WTC11 (cell line): Measurements from ENCODE around the gene CNTN1. TPM values are rescaled to one million over a fixed set of nuclear protein-coding genes. Genes with fewer than 3 reads are reported as not detected.

Experiments
- ATAC-seq: fragments of 200-7000 bp; cut with Tn5 transposase; 2 replicates; pipeline ENCODE4 v1.10.0; 2021; ENCODE audit warnings: mild to moderate bottlenecking, moderate library complexity
- CTCF ChIA-PET: fragments of 300-600 bp; sonication (Branson Sonifier 250); formaldehyde crosslinking; loops from one replicate; lab custom pipeline; 2021; ENCODE audit warnings: antibody characterized with exemption; lab: Charles Lee
- POLR2A ChIA-PET: fragments of 350-600 bp; sonication (Branson Sonifier 250); formaldehyde crosslinking; loops from one replicate; lab custom pipeline; 2021; ENCODE audit warnings: antibody characterized with exemption; lab: Charles Lee
- DNase-seq: peaks from one replicate; pipeline ENCODE4 v3.0.0; 2021; ENCODE audit warnings: low spot score
- H3K27ac Mint-ChIP-seq: 2 replicates; pipeline ENCODE4 v1.8.0; 2021; ENCODE audit warnings: mixed read lengths
- H3K27me3 Mint-ChIP-seq: 2 replicates; pipeline ENCODE4 v1.8.0; 2021; ENCODE audit warnings: low read depth, mild to moderate bottlenecking, moderate library complexity, mixed read lengths
- H3K36me3 Mint-ChIP-seq: 2 replicates; pipeline ENCODE4 v1.8.0; 2021; ENCODE audit warnings: mixed read lengths
- H3K4me1 Mint-ChIP-seq: 2 replicates; pipeline ENCODE4 v1.8.0; 2022; ENCODE audit warnings: mixed read lengths
- H3K4me3 Mint-ChIP-seq: 2 replicates; pipeline ENCODE4 v1.8.0; 2021; ENCODE audit warnings: mild to moderate bottlenecking, moderate library complexity, mixed read lengths
- H3K9me3 Mint-ChIP-seq: 2 replicates; pipeline ENCODE4 v1.8.0; 2021; ENCODE audit warnings: mixed read lengths
- FOXJ3 ChIP-seq: sonication (generic); formaldehyde crosslinking; IDR thresholded peaks from 2 replicates; pipeline ENCODE4 v1.9.0; 2021; ENCODE audit warnings: missing genetic modification reagents, mild to moderate bottlenecking, borderline replicate concordance
- HMGXB4 ChIP-seq: sonication (generic); formaldehyde crosslinking; IDR thresholded peaks from 2 replicates; pipeline ENCODE4 v1.8.1; 2023; ENCODE audit warnings: mild to moderate bottlenecking, moderate library complexity, missing genetic modification reagents
- JAZF1 ChIP-seq: fragments of 250-450 bp; sonication (Bioruptor Pico); IDR thresholded peaks from 2 replicates; pipeline ENCODE4 v1.9.0; 2021; ENCODE audit warnings: moderate library complexity, mild to moderate bottlenecking, inconsistent platforms
- JUN ChIP-seq: sonication (generic); formaldehyde crosslinking; IDR thresholded peaks from 2 replicates; pipeline ENCODE4 v1.8.0; 2023; ENCODE audit warnings: mild to moderate bottlenecking, missing genetic modification reagents
- MAX ChIP-seq: sonication (generic); formaldehyde crosslinking; IDR thresholded peaks from 2 replicates; pipeline ENCODE4 v1.8.0; 2022; ENCODE audit warnings: mild to moderate bottlenecking, missing genetic modification reagents
- NFYB ChIP-seq: sonication (generic); formaldehyde crosslinking; conservative IDR thresholded peaks from 2 replicates; pipeline ENCODE4 v1.8.0; 2022; ENCODE audit warnings: low read depth, missing genetic modification reagents
- NR1H2 ChIP-seq: sonication (generic); formaldehyde crosslinking; IDR thresholded peaks from 2 replicates; pipeline ENCODE4 v1.9.0; 2021; ENCODE audit warnings: mild to moderate bottlenecking, moderate library complexity, missing genetic modification reagents
- OVOL2 ChIP-seq: fragments of 250-450 bp; sonication (Bioruptor Pico); IDR thresholded peaks from 2 replicates; pipeline ENCODE4 v1.9.0; 2021; ENCODE audit warnings: mild to moderate bottlenecking, borderline replicate concordance
- RORB ChIP-seq: fragments of 250-450 bp; sonication (Bioruptor Pico); IDR thresholded peaks from 2 replicates; pipeline ENCODE4 v1.9.0; 2021; ENCODE audit warnings: mild to moderate bottlenecking
- SMAD3 ChIP-seq: sonication (generic); formaldehyde crosslinking; IDR thresholded peaks from 2 replicates; pipeline ENCODE4 v1.8.0; 2022; ENCODE audit warnings: missing genetic modification reagents, mild to moderate bottlenecking, borderline replicate concordance
- TEAD1 ChIP-seq: sonication (generic); formaldehyde crosslinking; IDR thresholded peaks from 2 replicates; pipeline ENCODE4 v1.8.0; 2022; ENCODE audit warnings: mild to moderate bottlenecking, missing genetic modification reagents
- ZNF121 ChIP-seq: sonication (generic); formaldehyde crosslinking; IDR thresholded peaks from 2 replicates; pipeline ENCODE4 v1.8.0; 2023; ENCODE audit warnings: missing genetic modification reagents
- ZNF317 ChIP-seq: sonication (generic); formaldehyde crosslinking; IDR thresholded peaks from 2 replicates; pipeline ENCODE4 v1.8.1; 2023; ENCODE audit warnings: low read depth, mild to moderate bottlenecking, moderate library complexity, missing genetic modification reagents, borderline replicate concordance
- ZNF396 ChIP-seq: fragments of 250-450 bp; sonication (Bioruptor Pico); IDR thresholded peaks from 2 replicates; pipeline ENCODE4 v1.8.0; 2021; ENCODE audit warnings: mild to moderate bottlenecking, moderate library complexity, borderline replicate concordance
- ZNF423 ChIP-seq: fragments of 250-450 bp; sonication (Bioruptor Pico); IDR thresholded peaks from 2 replicates; pipeline ENCODE4 v2.1.2; 2022; ENCODE audit warnings: mild to moderate bottlenecking, moderate library complexity
- ZNF512 ChIP-seq: sonication (generic); formaldehyde crosslinking; IDR thresholded peaks from 2 replicates; pipeline ENCODE4 v1.8.1; 2022; ENCODE audit warnings: missing genetic modification reagents, borderline replicate concordance
- total RNA-seq: library from RNA; stranded (reverse); gene quantifications from 3 replicates; pipeline ENCODE4 v1.2.3, GENCODE V29; 2021
- TF ChIP-seq, protein P1 (sequence below): sonication (generic); formaldehyde crosslinking; IDR thresholded peaks from 2 replicates; pipeline ENCODE4 v1.8.1; 2023; ENCODE audit warnings: mild to moderate bottlenecking, missing genetic modification reagents
- TF ChIP-seq, protein P2 (sequence below): sonication (generic); formaldehyde crosslinking; IDR thresholded peaks from 2 replicates; pipeline ENCODE4 v1.8.1; 2023; ENCODE audit warnings: mild to moderate bottlenecking, missing genetic modification reagents, moderate library complexity
- TF ChIP-seq, protein P3 (sequence below): sonication (generic); formaldehyde crosslinking; IDR thresholded peaks from 2 replicates; pipeline ENCODE4 v1.8.1; 2023; ENCODE audit warnings: mild to moderate bottlenecking, missing genetic modification reagents, borderline replicate concordance

CNTN1 gene
- total RNA-seq, 1 experiment from 2014 or later = 16.9 TPM

- H3K36me3 Mint-ChIP-seq = no peaks in the 10 kb centered on the region
- no peak for ATAC-seq
- TF ChIP-seq ZNF317 (no peak), MAX (CRISPR knock-in tag) (no peak), JAZF1 (CRISPR knock-in tag) (no peak), RORB (CRISPR knock-in tag) (no peak)
- H3K27me3 Mint-ChIP-seq = no peaks in the 10 kb centered on the region
- DNase-seq = no peak
- peaks cover 6% of the 10 kb centered on the region for H3K9me3 Mint-ChIP-seq
- peaks cover 5% of the 10 kb centered on the region; the same call in 1 of the 2 replicates for H3K4me1 Mint-ChIP-seq
- POLR2A ChIA-PET = no interaction called here
- no peak overlapping the region for H3K4me3 Mint-ChIP-seq
- CTCF ChIA-PET = interaction anchor here (0.6 kb wide), 1 partner anchor 1077 kb away, joined by 3 read pairs; no protein-coding TSS in a partner anchor
- H3K27ac Mint-ChIP-seq = no peak overlapping the region
Measured at GRCh38 chr12:40655451-40655850, 36.8 kb upstream of the CNTN1 start.

GRCh38 chr12:40662366-40662765, 29.9 kb upstream of the CNTN1 start:
- Mint-ChIP-seq H3K9me3 (peaks cover 37% of the 10 kb centered on the region), H3K4me3 (no peak overlapping the region), H3K27me3 (peaks cover 4% of the 10 kb centered on the region; the same call in 1 of the 2 replicates), H3K36me3 (peaks cover 29% of the 10 kb centered on the region), H3K27ac (no peak overlapping the region), H3K4me1 (peaks cover 7% of the 10 kb centered on the region; the same call in 1 of the 2 replicates)
- DNase-seq = no peak
- no peak for ATAC-seq
- no peak for TF ChIP-seq JUN
- TF ChIP-seq TEAD1 = no peak
- TF ChIP-seq SMAD3 = no peak
- TF ChIP-seq, protein P1, sequence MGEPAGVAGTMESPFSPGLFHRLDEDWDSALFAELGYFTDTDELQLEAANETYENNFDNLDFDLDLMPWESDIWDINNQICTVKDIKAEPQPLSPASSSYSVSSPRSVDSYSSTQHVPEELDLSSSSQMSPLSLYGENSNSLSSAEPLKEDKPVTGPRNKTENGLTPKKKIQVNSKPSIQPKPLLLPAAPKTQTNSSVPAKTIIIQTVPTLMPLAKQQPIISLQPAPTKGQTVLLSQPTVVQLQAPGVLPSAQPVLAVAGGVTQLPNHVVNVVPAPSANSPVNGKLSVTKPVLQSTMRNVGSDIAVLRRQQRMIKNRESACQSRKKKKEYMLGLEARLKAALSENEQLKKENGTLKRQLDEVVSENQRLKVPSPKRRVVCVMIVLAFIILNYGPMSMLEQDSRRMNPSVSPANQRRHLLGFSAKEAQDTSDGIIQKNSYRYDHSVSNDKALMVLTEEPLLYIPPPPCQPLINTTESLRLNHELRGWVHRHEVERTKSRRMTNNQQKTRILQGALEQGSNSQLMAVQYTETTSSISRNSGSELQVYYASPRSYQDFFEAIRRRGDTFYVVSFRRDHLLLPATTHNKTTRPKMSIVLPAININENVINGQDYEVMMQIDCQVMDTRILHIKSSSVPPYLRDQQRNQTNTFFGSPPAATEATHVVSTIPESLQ = no peak
- TF ChIP-seq ZNF423 (CRISPR knock-in tag) = no peak
- ChIA-PET POLR2A (no interaction called here), CTCF (no interaction called here)

DNA sequence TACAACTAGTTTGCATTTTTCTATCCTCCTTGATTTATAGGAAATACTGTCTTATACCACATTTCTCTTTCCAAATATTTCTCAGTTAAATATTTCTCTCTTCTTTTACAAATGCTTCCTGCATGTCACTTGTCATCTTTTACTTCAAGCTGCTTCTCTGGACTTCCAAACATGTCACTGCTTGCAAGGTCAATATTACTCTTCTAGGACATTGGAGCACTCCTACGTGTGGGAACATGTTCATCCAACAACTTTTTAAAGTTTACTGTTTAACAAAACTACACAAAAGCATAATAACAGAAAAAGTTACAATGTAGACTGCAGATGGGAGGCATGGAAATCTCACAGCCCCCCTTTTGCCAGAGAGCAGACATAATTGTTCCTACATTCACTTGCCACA, 28.5 kb upstream of the CNTN1 start:
- Mint-ChIP-seq H3K27ac (no peak overlapping the region), H3K36me3 (peaks cover 29% of the 10 kb centered on the region), H3K4me3 (no peak overlapping the region), H3K4me1 (peaks cover 7% of the 10 kb centered on the region; the same call in 1 of the 2 replicates), H3K9me3 (peaks cover 37% of the 10 kb centered on the region), H3K27me3 (peaks cover 4% of the 10 kb centered on the region; the same call in 1 of the 2 replicates)
- POLR2A ChIA-PET = no interaction called here
- ATAC-seq (no peak), DNase-seq (no peak)
- CTCF ChIA-PET = no interaction called here
- TF ChIP-seq ZNF512 (CRISPR knock-in tag) (no peak), TEAD1 (no peak), NR1H2 (no peak), SMAD3 (no peak), ZNF396 (CRISPR knock-in tag) (no peak), NFYB (no peak), HMGXB4 (CRISPR knock-in tag) (no peak), ZNF121 (no peak), FOXJ3 (CRISPR knock-in tag) (no peak), OVOL2 (CRISPR knock-in tag) (no peak)
- TF ChIP-seq, protein P2, sequence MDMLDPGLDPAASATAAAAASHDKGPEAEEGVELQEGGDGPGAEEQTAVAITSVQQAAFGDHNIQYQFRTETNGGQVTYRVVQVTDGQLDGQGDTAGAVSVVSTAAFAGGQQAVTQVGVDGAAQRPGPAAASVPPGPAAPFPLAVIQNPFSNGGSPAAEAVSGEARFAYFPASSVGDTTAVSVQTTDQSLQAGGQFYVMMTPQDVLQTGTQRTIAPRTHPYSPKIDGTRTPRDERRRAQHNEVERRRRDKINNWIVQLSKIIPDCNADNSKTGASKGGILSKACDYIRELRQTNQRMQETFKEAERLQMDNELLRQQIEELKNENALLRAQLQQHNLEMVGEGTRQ = no peak
- TF ChIP-seq, protein P1 = no peak
- TF ChIP-seq, protein P3, sequence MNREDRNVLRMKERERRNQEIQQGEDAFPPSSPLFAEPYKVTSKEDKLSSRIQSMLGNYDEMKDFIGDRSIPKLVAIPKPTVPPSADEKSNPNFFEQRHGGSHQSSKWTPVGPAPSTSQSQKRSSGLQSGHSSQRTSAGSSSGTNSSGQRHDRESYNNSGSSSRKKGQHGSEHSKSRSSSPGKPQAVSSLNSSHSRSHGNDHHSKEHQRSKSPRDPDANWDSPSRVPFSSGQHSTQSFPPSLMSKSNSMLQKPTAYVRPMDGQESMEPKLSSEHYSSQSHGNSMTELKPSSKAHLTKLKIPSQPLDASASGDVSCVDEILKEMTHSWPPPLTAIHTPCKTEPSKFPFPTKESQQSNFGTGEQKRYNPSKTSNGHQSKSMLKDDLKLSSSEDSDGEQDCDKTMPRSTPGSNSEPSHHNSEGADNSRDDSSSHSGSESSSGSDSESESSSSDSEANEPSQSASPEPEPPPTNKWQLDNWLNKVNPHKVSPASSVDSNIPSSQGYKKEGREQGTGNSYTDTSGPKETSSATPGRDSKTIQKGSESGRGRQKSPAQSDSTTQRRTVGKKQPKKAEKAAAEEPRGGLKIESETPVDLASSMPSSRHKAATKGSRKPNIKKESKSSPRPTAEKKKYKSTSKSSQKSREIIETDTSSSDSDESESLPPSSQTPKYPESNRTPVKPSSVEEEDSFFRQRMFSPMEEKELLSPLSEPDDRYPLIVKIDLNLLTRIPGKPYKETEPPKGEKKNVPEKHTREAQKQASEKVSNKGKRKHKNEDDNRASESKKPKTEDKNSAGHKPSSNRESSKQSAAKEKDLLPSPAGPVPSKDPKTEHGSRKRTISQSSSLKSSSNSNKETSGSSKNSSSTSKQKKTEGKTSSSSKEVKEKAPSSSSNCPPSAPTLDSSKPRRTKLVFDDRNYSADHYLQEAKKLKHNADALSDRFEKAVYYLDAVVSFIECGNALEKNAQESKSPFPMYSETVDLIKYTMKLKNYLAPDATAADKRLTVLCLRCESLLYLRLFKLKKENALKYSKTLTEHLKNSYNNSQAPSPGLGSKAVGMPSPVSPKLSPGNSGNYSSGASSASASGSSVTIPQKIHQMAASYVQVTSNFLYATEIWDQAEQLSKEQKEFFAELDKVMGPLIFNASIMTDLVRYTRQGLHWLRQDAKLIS (CRISPR knock-in tag) = no peak
